CD4-positive, alpha-beta T cell treated with Interleukin-17A for 1 hour (primary cell): Measurements from ENCODE around the gene ELL2.

Source experiments
- DNase-seq: peaks from one replicate; pipeline ENCODE4 v3.0.0-alpha.2; 2020

The ELL2 gene

GRCh38 chr5:95874246-95874645, 87.4 kb downstream of the ELL2 start:
- no peak for DNase-seq

- no peak for DNase-seq
Observed at GRCh38 chr5:95873351-95873750, 88.3 kb downstream of the ELL2 start.

GRCh38 chr5:95872346-95873268, 89.0 kb downstream of the ELL2 start:
- no peak for DNase-seq

GRCh38 chr5:95871146-95871806, 90.4 kb downstream of the ELL2 start:
- DNase-seq, result no peak

GRCh38 chr5:95870105-95870672, 91.5 kb downstream of the ELL2 start:
- no peak for DNase-seq

- DNase-seq, result peak; percentile 60
Observed at GRCh38 chr5:95869173-95869855, 92.3 kb downstream of the ELL2 start.

GRCh38 chr5:95868136-95868535, 93.5 kb downstream of the ELL2 start:
- DNase-seq, result no peak

- DNase-seq, result no peak
Observed at GRCh38 chr5:95866435-95867040, 95.1 kb downstream of the ELL2 start.

GRCh38 chr5:95864944-95865504, 96.6 kb downstream of the ELL2 start:
- no peak for DNase-seq

- no peak for DNase-seq
Observed at GRCh38 chr5:95864456-95864855, 97.2 kb downstream of the ELL2 start.

- no peak for DNase-seq
Observed at GRCh38 chr5:95863383-95863757, 98.3 kb downstream of the ELL2 start.

GRCh38 chr5:95862671-95863382, 98.8 kb downstream of the ELL2 start:
- DNase-seq, result no peak

- DNase-seq, result no peak
Observed at GRCh38 chr5:95861864-95862561, 99.6 kb downstream of the ELL2 start.

- DNase-seq, result no peak
Observed at GRCh38 chr5:95861221-95861863, 100.3 kb downstream of the ELL2 start.

- no peak for DNase-seq
Observed at GRCh38 chr5:95859661-95860060, 102.0 kb downstream of the ELL2 start.

- peak; percentile 85 for DNase-seq
Observed at GRCh38 chr5:95858661-95859595, 102.7 kb downstream of the ELL2 start.

GRCh38 chr5:95858023-95858461, 103.6 kb downstream of the ELL2 start:
- DNase-seq, result no peak

- DNase-seq, result no peak
Observed at GRCh38 chr5:95857185-95857945, 104.3 kb downstream of the ELL2 start.
